PC-9 (cell line): ENCODE data around the gene NEB. TPM values are rescaled to one million over a fixed set of nuclear protein-coding genes. Genes with fewer than 3 reads are reported as not detected.
"Not testable (repeated sequence)": the region's sequence is repeated elsewhere in the genome, so short reads cannot be mapped to it uniquely, and the experiment has no call there.

Source experiments
- BruUV-seq: library from RNA; stranded (reverse); fragments of 400-500 nt; replicated peaks from 2 replicates; lab custom pipeline; 2021; lab: Mats Ljungman, UMichigan
- CTCF ChIA-PET: fragments of 300-600 bp; sonication (Branson Sonifier 250); formaldehyde crosslinking; loops from one replicate; lab custom pipeline; 2022; ENCODE audit warnings: antibody characterized with exemption; lab: Charles Lee
- POLR2A ChIA-PET: fragments of 300-600 bp; sonication (Branson Sonifier 250); formaldehyde crosslinking; loops from one replicate; lab custom pipeline; 2022; ENCODE audit warnings: antibody characterized with exemption; ENCODE audit not compliant: unreplicated experiment; lab: Charles Lee
- DNase-seq, 2 experiments: peaks; one replicate each; pipeline versions ENCODE4 v3.0.0 to v3.0.0-alpha.2; 2015 to 2022; ENCODE audit warnings: mixed read lengths in 1 of 2
- H2AFZ ChIP-seq: fragments of 200-600 bp; sonication (generic); 2 replicates; pipeline ENCODE4 v1.8.1; 2017; ENCODE audit warnings: antibody characterized with exemption
- H3F3A ChIP-seq: fragments of 200-600 bp; sonication (generic); 2 replicates; pipeline ENCODE4 v1.8.1; 2017; ENCODE audit warnings: antibody characterized with exemption, mild to moderate bottlenecking, low read depth; ENCODE audit not compliant: insufficient read depth
- H3K27ac ChIP-seq: fragments of 200-600 bp; sonication (generic); 2 replicates; pipeline ENCODE4 v1.6.1; 2016; ENCODE audit warnings: mixed run types
- H3K27me3 ChIP-seq: fragments of 200-600 bp; sonication (generic); 2 replicates; pipeline ENCODE4 v1.6.1; 2016; ENCODE audit warnings: low read depth, mixed run types; ENCODE audit not compliant: insufficient read depth
- H3K36me3 ChIP-seq: fragments of 200-600 bp; sonication (generic); 2 replicates; pipeline ENCODE4 v1.6.1; 2016; ENCODE audit warnings: low read depth, mixed run types
- H3K4me1 ChIP-seq: fragments of 200-600 bp; sonication (generic); replicated peaks from 2 replicates; pipeline ENCODE4 v1.6.1; 2016; ENCODE audit warnings: mixed run types; ENCODE audit not compliant: insufficient read depth
- H3K4me2 ChIP-seq: fragments of 200-600 bp; sonication (generic); 2 replicates; pipeline ENCODE4 v1.6.1; 2017; ENCODE audit warnings: mixed run types
- H3K4me3 ChIP-seq: fragments of 200-600 bp; sonication (generic); 2 replicates; pipeline ENCODE4 v1.6.1; 2016; ENCODE audit warnings: mixed run types
- H3K79me2 ChIP-seq: fragments of 200-600 bp; sonication (generic); 2 replicates; pipeline ENCODE4 v1.6.1; 2017; ENCODE audit warnings: low read depth, mixed run types
- H3K9me2 ChIP-seq: fragments of 200-600 bp; sonication (generic); 2 replicates; pipeline ENCODE4 v1.8.1; 2017; ENCODE audit warnings: mild to moderate bottlenecking; ENCODE audit not compliant: insufficient read depth
- H3K9me3 ChIP-seq: fragments of 200-600 bp; sonication (generic); 2 replicates; pipeline ENCODE4 v1.8.1; 2016; ENCODE audit warnings: low read depth; ENCODE audit not compliant: insufficient read depth
- H4K20me1 ChIP-seq: fragments of 200-600 bp; sonication (generic); 2 replicates; pipeline ENCODE4 v1.8.1; 2017; ENCODE audit not compliant: insufficient read depth
- EZH2 ChIP-seq: fragments of 200-600 bp; sonication (generic); IDR thresholded peaks from 2 replicates; pipeline ENCODE4 v1.8.0; 2017; ENCODE audit warnings: antibody characterized with exemption, low read depth
- intact Hi-C: fragments of 100-400 bp; cut with micrococcal nuclease; formaldehyde crosslinking; loops from one replicate; pipeline ENCODE4 v1.10.0; 2022; ENCODE audit not compliant: unreplicated experiment
- total RNA-seq: library from RNA; stranded (reverse); gene quantifications from 2 replicates; pipeline ENCODE4 v1.2.3, GENCODE V29; 2021
- TF ChIP-seq, protein P1 (sequence below): fragments of 200-600 bp; sonication (generic); conservative IDR thresholded peaks from 2 replicates; pipeline ENCODE4 v1.6.1; 2017; ENCODE audit warnings: mixed run types, antibody characterized with exemption, mild to moderate bottlenecking, moderate library complexity

NEB gene
- total RNA-seq, 1 experiment from 2014 or later: 0.15 TPM

DNA sequence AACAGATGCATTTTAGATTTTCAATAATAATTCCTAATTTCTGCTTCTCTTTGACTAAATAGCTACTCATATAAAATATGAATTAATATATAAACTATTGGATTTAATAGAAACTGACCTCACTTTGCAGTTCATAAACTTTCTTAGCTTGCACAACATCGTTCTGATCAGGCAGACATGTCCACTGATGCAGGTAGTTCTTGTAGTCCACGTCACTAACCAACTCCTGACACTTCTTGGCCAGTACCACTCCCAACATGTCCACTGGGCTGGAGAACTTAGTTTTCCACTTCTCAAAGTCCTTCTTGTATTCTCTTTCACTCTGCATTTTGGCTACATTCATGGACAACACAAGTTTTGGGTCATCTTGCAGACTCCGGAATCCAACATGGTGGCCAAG lies 83.8 kb downstream of the NEB start:
- BruUV-seq: no TSS peak

DNA sequence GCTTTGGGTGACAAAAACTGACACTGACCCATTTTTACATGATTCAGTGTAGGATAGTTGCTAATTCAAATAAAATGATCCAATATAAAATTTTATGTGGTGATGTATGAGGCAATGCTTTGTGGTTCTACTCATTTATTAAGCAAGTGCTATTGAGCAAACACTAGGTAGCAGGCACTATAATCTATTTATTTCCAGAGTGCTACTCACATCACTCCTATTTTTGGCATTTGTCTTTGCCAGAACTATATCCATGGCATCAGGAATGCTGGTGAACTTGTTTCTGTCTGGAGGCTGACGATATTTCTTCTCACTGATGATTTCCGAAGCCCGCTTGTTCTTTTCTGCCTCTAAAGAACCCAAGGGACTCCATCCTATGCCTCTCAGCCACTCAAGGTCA lies 84.3 kb downstream of the NEB start:
- H3F3A ChIP-seq: no peaks in the 10 kb centered on the region
- no peak for DNase-seq
- TF ChIP-seq, protein P1, sequence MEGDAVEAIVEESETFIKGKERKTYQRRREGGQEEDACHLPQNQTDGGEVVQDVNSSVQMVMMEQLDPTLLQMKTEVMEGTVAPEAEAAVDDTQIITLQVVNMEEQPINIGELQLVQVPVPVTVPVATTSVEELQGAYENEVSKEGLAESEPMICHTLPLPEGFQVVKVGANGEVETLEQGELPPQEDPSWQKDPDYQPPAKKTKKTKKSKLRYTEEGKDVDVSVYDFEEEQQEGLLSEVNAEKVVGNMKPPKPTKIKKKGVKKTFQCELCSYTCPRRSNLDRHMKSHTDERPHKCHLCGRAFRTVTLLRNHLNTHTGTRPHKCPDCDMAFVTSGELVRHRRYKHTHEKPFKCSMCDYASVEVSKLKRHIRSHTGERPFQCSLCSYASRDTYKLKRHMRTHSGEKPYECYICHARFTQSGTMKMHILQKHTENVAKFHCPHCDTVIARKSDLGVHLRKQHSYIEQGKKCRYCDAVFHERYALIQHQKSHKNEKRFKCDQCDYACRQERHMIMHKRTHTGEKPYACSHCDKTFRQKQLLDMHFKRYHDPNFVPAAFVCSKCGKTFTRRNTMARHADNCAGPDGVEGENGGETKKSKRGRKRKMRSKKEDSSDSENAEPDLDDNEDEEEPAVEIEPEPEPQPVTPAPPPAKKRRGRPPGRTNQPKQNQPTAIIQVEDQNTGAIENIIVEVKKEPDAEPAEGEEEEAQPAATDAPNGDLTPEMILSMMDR: no peak
- no peak for TF ChIP-seq EZH2
- no peak overlapping the region for H3K4me3 ChIP-seq
- no peak overlapping the region for H2AFZ ChIP-seq
- H3K27ac ChIP-seq: no peak overlapping the region
- POLR2A ChIA-PET: no interaction called here
- no peaks in the 10 kb centered on the region for H3K4me1 ChIP-seq
- no peaks in the 10 kb centered on the region for H3K79me2 ChIP-seq
- no peaks in the 10 kb centered on the region for H3K9me2 ChIP-seq
- no peaks in the 10 kb centered on the region for H3K9me3 ChIP-seq
- no peak overlapping the region for H3K4me2 ChIP-seq
- CTCF ChIA-PET: no interaction called here
- H4K20me1 ChIP-seq: no peaks in the 10 kb centered on the region
- H3K27me3 ChIP-seq: no peaks in the 10 kb centered on the region
- H3K36me3 ChIP-seq: no peaks in the 10 kb centered on the region
- intact Hi-C loops: no loop called here
- BruUV-seq: no TSS peak

More for the DNA sequence above, 83.8 kb downstream of the NEB start:
- Histone ChIP-seq H3K79me2 (no peaks in the 10 kb centered on the region), H3K27me3 (no peaks in the 10 kb centered on the region), H4K20me1 (no peaks in the 10 kb centered on the region), H3F3A (no peaks in the 10 kb centered on the region), H2AFZ (no peak overlapping the region), H3K27ac (no peak overlapping the region), H3K9me3 (no peaks in the 10 kb centered on the region), H3K36me3 (no peaks in the 10 kb centered on the region), H3K9me2 (no peaks in the 10 kb centered on the region), H3K4me2 (no peak overlapping the region), H3K4me3 (no peak overlapping the region), H3K4me1 (no peaks in the 10 kb centered on the region)
- intact Hi-C loops: no loop called here
- CTCF ChIA-PET: no interaction called here
- TF ChIP-seq, protein P1: no peak
- no peak for TF ChIP-seq EZH2
- POLR2A ChIA-PET: no interaction called here
- no peak for DNase-seq

DNA sequence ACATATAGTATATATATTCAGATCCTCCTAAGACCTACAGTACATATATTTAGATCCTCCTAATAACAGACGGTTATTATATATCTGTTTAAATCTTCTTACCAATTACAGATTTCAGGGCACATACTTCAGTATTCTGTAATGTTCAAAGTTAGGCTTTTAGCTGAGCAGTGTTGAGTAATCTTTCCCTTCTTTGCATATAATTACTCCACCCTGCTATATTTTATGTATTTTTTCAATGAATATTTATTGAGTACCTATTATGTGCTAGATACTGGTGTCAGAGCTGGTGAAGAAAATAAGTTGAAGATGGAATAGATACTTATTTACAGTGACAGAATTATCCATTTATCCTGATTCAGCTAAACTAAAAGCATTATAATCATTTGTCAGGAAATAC lies 84.9 kb downstream of the NEB start:
- DNase-seq: no peak
- no peaks in the 10 kb centered on the region for H3K9me3 ChIP-seq
- intact Hi-C loops: no loop called here
- H3F3A ChIP-seq: no peaks in the 10 kb centered on the region
- no peaks in the 10 kb centered on the region for H3K4me1 ChIP-seq
- no peak overlapping the region for H3K4me3 ChIP-seq
- H3K4me2 ChIP-seq: no peak overlapping the region
- no TSS peak for BruUV-seq
- H2AFZ ChIP-seq: no peak overlapping the region
- ChIA-PET POLR2A (no interaction called here), CTCF (no interaction called here)
- TF ChIP-seq, protein P1: no peak
- no peak for TF ChIP-seq EZH2
- no peaks in the 10 kb centered on the region for H3K79me2 ChIP-seq
- no peaks in the 10 kb centered on the region for H4K20me1 ChIP-seq
- no peaks in the 10 kb centered on the region for H3K36me3 ChIP-seq
- no peaks in the 10 kb centered on the region for H3K27me3 ChIP-seq
- no peak overlapping the region for H3K27ac ChIP-seq
- no peaks in the 10 kb centered on the region for H3K9me2 ChIP-seq

DNA sequence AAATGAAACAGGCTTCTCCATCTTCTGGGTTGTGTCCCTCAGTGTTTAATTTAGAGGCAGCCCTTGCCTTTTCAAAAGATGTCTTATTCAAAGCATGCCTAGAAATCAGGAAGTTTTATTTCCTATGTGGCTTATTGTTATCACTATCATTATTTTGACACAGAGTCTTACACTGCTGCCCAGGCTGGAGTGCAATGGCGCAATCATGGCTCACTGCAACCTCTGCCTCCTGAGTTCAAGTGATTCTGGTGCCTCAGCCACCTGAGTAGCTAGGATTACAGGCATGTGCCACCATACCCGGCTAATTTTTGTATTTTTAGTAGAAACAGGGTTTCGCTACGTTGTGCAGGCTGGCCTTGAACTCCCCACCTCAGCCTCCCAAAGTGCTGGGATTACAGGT lies 87.8 kb downstream of the NEB start:
- intact Hi-C loops, H3K9me2 ChIP-seq, H3K27me3 ChIP-seq, H2AFZ ChIP-seq, H3K36me3 ChIP-seq, H4K20me1 ChIP-seq, H3K9me3 ChIP-seq, POLR2A ChIA-PET, H3K4me3 ChIP-seq, H3K4me2 ChIP-seq, CTCF ChIA-PET, H3K79me2 ChIP-seq, BruUV-seq, DNase-seq, H3K27ac ChIP-seq, H3K4me1 ChIP-seq, H3F3A ChIP-seq: not testable (repeated sequence)
